ENCODE measurements around the gene MRPS10. TPM values are rescaled to one million over a fixed set of nuclear protein-coding genes. Genes with fewer than 3 reads are reported as not detected.

MRPS10 gene
- total RNA-seq, 1 donor = 52.5 TPM

DNA sequence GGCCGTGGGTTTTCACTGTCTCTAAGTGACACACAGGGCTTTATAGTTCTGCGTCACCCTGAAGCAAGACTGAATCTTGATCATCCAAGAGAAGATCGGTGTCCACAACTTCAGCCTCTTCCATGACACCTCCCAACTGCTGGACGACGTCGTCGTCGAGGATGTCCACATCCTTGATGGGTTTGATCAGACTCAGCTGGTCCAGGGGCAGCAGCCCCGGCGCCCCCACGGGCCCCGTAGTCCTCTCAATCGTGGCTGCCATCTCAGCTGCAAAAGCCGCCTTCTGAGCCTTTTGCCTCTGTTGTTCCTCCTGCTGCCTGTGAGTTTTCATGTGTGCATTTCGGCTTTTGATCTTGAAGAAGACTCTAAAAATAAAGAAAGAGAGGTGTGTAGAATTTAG is 10.6 kb upstream of the MRPS10 start:
- Histone ChIP-seq H4K20me1 (ENCODE audit: insufficient read depth, low read length) (no peaks in the 10 kb centered on the region), H3K4me3 (ENCODE audit: insufficient read depth, low read length) (no peak overlapping the region), H3K9me3 (ENCODE audit: low read depth, low read length) (no peaks in the 10 kb centered on the region), H3K79me2 (ENCODE audit: insufficient read depth, low read length) (no peaks in the 10 kb centered on the region), H3K27ac (ENCODE audit: low read depth, low read length) (no peak overlapping the region), H3K36me3 (ENCODE audit: insufficient read depth, low read length) (peaks cover 12% of the 10 kb centered on the region), H3K4me1 (ENCODE audit: insufficient read depth, low read length) (peaks cover 27% of the 10 kb centered on the region), H2AFZ (ENCODE audit: low read length) (no peak overlapping the region), H3K4me2 (ENCODE audit: insufficient read depth, low read length) (no peak overlapping the region), H3K27me3 (ENCODE audit: insufficient read depth, low read length) (no peaks in the 10 kb centered on the region)
- DNase-seq (ENCODE audit: insufficient read length, low spot score, missing footprints) = no peak
- TF ChIP-seq, protein P1, sequence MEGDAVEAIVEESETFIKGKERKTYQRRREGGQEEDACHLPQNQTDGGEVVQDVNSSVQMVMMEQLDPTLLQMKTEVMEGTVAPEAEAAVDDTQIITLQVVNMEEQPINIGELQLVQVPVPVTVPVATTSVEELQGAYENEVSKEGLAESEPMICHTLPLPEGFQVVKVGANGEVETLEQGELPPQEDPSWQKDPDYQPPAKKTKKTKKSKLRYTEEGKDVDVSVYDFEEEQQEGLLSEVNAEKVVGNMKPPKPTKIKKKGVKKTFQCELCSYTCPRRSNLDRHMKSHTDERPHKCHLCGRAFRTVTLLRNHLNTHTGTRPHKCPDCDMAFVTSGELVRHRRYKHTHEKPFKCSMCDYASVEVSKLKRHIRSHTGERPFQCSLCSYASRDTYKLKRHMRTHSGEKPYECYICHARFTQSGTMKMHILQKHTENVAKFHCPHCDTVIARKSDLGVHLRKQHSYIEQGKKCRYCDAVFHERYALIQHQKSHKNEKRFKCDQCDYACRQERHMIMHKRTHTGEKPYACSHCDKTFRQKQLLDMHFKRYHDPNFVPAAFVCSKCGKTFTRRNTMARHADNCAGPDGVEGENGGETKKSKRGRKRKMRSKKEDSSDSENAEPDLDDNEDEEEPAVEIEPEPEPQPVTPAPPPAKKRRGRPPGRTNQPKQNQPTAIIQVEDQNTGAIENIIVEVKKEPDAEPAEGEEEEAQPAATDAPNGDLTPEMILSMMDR (IDR thresholded peaks at IDR 0.05; ENCODE audit: extremely low read depth, low read depth, low read length) = no peak

DNA sequence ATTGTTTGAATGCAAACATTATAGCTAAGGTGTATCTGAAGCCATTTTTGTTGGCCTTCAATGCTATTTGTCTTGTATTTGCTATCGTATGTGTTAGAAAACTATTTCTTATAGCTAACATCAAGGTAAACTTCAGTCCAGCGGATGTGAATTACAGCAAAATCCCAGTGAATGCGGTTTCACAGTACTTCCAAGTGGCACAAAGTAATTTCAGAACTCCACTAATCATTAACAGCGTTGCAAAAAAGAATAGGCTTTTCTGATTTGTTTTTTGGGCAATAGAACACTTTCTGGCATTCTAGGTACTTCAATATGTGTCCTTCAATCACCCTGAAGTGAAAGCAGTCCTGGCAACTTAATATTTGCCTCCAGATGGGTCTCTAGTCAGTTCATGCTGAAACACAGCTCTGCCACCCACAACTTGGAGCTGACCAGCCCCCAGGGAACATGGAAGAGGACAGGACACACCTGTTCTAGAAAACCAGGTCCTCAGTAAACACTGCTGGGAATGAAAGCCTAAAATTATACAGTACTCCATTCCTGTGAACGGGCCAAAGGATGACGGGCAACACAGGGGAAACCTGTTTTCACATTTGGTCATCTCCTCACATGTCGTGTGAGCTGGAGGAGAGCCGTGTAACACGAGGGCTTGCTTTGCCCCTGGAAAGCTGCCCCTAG is 9.7 kb upstream of the MRPS10 start:
- H2AFZ ChIP-seq (ENCODE audit: low read length) = no peak overlapping the region
- peaks cover 27% of the 10 kb centered on the region for H3K4me1 ChIP-seq (ENCODE audit: insufficient read depth, low read length)
- H3K4me2 ChIP-seq (ENCODE audit: insufficient read depth, low read length) = peak overlapping the region; percentile 43
- H4K20me1 ChIP-seq (ENCODE audit: insufficient read depth, low read length) = no peaks in the 10 kb centered on the region
- no peak overlapping the region for H3K4me3 ChIP-seq (ENCODE audit: insufficient read depth, low read length)
- no peaks in the 10 kb centered on the region for H3K27me3 ChIP-seq (ENCODE audit: insufficient read depth, low read length)
- peak overlapping the region; percentile 52 for H3K27ac ChIP-seq (ENCODE audit: low read depth, low read length)
- H3K79me2 ChIP-seq (ENCODE audit: insufficient read depth, low read length) = no peaks in the 10 kb centered on the region
- peak; percentile 66 for DNase-seq (ENCODE audit: insufficient read length, low spot score, missing footprints)
- no peaks in the 10 kb centered on the region for H3K9me3 ChIP-seq (ENCODE audit: low read depth, low read length)
- TF ChIP-seq, protein P1 (IDR thresholded peaks at IDR 0.05; ENCODE audit: extremely low read depth, low read depth, low read length) = no peak
- H3K36me3 ChIP-seq (ENCODE audit: insufficient read depth, low read length) = peaks cover 12% of the 10 kb centered on the region

DNA sequence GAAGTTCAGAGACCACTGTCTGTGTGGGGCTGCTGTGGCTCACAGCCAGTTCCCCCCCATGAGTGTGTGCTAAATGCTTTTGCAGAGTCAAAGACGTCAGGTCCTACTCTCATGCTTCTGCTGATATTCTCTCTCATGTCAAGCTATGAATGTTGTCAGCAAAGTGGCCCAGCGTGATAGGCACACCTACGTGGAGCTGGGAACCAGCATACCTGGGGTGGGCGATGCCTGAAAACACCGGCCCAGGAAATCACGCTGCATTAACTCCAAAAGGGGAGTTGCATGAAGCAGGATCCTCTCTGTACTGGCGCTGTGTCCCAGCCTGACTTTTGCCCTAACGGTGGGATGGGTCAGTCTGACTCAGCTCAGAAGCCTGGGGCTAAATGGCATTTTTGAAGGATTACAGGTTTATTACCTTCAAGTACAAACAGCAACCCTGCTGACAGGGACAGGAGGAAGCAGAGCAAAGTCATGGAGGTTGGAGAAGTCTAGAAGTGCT is 9.0 kb upstream of the MRPS10 start:
- H4K20me1 ChIP-seq (ENCODE audit: insufficient read depth, low read length) = no peaks in the 10 kb centered on the region
- H3K4me2 ChIP-seq (ENCODE audit: insufficient read depth, low read length) = peak overlapping the region; percentile 43
- no peaks in the 10 kb centered on the region for H3K79me2 ChIP-seq (ENCODE audit: insufficient read depth, low read length)
- DNase-seq (ENCODE audit: insufficient read length, low spot score, missing footprints) = peak; percentile 58
- no peak overlapping the region for H3K4me3 ChIP-seq (ENCODE audit: insufficient read depth, low read length)
- H3K27ac ChIP-seq (ENCODE audit: low read depth, low read length) = peak overlapping the region; percentile 52
- peaks cover 12% of the 10 kb centered on the region for H3K36me3 ChIP-seq (ENCODE audit: insufficient read depth, low read length)
- H3K9me3 ChIP-seq (ENCODE audit: low read depth, low read length) = no peaks in the 10 kb centered on the region
- no peak overlapping the region for H2AFZ ChIP-seq (ENCODE audit: low read length)
- H3K27me3 ChIP-seq (ENCODE audit: insufficient read depth, low read length) = no peaks in the 10 kb centered on the region
- TF ChIP-seq, protein P1 (IDR thresholded peaks at IDR 0.05; ENCODE audit: extremely low read depth, low read depth, low read length) = no peak
- H3K4me1 ChIP-seq (ENCODE audit: insufficient read depth, low read length) = peaks cover 27% of the 10 kb centered on the region

DNA sequence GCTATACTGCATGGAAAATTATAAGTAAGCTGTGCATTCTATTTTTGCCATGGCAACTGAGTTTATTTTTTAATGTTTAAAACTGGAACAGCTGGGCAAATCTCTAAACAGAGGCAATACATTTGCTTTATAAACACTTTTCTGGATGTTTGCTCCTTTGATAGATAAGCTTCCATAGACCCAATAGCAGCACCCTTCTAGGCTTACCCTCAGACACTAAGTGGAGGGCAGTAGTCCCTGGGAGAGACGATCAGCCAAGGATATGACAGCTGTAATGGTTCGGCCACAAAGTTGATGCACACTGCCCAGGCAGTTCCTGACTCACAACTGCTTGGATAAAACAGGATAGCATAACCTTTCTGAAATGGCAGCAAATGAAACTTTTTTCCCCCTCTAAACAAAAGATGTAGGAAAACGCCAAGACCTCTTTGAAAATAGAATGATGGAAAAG is 8.5 kb upstream of the MRPS10 start:
- Histone ChIP-seq H2AFZ (ENCODE audit: low read length) (no peak overlapping the region), H3K27me3 (ENCODE audit: insufficient read depth, low read length) (no peaks in the 10 kb centered on the region), H3K79me2 (ENCODE audit: insufficient read depth, low read length) (no peaks in the 10 kb centered on the region), H3K4me3 (ENCODE audit: insufficient read depth, low read length) (no peak overlapping the region), H3K36me3 (ENCODE audit: insufficient read depth, low read length) (peaks cover 12% of the 10 kb centered on the region), H3K27ac (ENCODE audit: low read depth, low read length) (peak overlapping the region; percentile 52), H3K9me3 (ENCODE audit: low read depth, low read length) (no peaks in the 10 kb centered on the region), H3K4me1 (ENCODE audit: insufficient read depth, low read length) (peaks cover 27% of the 10 kb centered on the region), H4K20me1 (ENCODE audit: insufficient read depth, low read length) (no peaks in the 10 kb centered on the region), H3K4me2 (ENCODE audit: insufficient read depth, low read length) (peak overlapping the region; percentile 43)
- TF ChIP-seq, protein P1 (IDR thresholded peaks at IDR 0.05; ENCODE audit: extremely low read depth, low read depth, low read length) = no peak
- DNase-seq (ENCODE audit: insufficient read length, low spot score, missing footprints) = peak; percentile 70

Data from osteoblast (primary cell).